HEK293 (cell line): ENCODE data around the gene TDP1.

ENCODE experiments used
- GLI4 ChIP-seq: fragments of 450-650 bp; formaldehyde crosslinking; IDR thresholded peaks from 2 replicates; pipeline ENCODE4 v1.5.1; 2016; ENCODE audit warnings: missing biosample characterization, missing genetic modification characterization
- INSM2 ChIP-seq: fragments of 450-650 bp; formaldehyde crosslinking; IDR thresholded peaks from 2 replicates; pipeline ENCODE4 v1.5.1; 2016; ENCODE audit warnings: missing biosample characterization, missing genetic modification characterization
- KLF1 ChIP-seq: fragments of 450-650 bp; formaldehyde crosslinking; IDR thresholded peaks from 2 replicates; pipeline ENCODE4 v1.5.1; 2016; ENCODE audit warnings: missing biosample characterization, missing genetic modification characterization
- KLF8 ChIP-seq: fragments of 450-650 bp; formaldehyde crosslinking; IDR thresholded peaks from 2 replicates; pipeline ENCODE4 v1.5.1; 2016; ENCODE audit warnings: missing biosample characterization, missing genetic modification characterization
- KLF9 ChIP-seq: fragments of 450-650 bp; formaldehyde crosslinking; IDR thresholded peaks from 2 replicates; pipeline ENCODE4 v1.5.1; 2016; ENCODE audit warnings: missing biosample characterization, missing genetic modification characterization, low read depth
- SP2 ChIP-seq: fragments of 450-650 bp; formaldehyde crosslinking; IDR thresholded peaks from 2 replicates; pipeline ENCODE4 v1.5.1; 2016; ENCODE audit warnings: missing biosample characterization, missing genetic modification characterization
- SP7 ChIP-seq: fragments of 450-650 bp; formaldehyde crosslinking; IDR thresholded peaks from 2 replicates; pipeline ENCODE4 v1.5.1; 2016; ENCODE audit warnings: missing biosample characterization, missing genetic modification characterization
- TSHZ1 ChIP-seq: fragments of 450-650 bp; formaldehyde crosslinking; IDR thresholded peaks from 2 replicates; pipeline ENCODE4 v1.5.1; 2016; ENCODE audit warnings: missing biosample characterization, missing genetic modification characterization, borderline replicate concordance
- ZBTB48 ChIP-seq: fragments of 450-650 bp; formaldehyde crosslinking; IDR thresholded peaks from 2 replicates; pipeline ENCODE4 v1.5.1; 2016; ENCODE audit warnings: missing biosample characterization, missing genetic modification characterization
- ZBTB6 ChIP-seq: fragments of 450-650 bp; formaldehyde crosslinking; IDR thresholded peaks from 2 replicates; pipeline ENCODE4 v1.5.1; 2017; ENCODE audit warnings: missing biosample characterization, missing genetic modification characterization
- ZBTB8A ChIP-seq: fragments of 450-650 bp; formaldehyde crosslinking; IDR thresholded peaks from 2 replicates; pipeline ENCODE4 v1.5.1; 2016; ENCODE audit warnings: missing biosample characterization, missing genetic modification characterization
- ZFHX2 ChIP-seq: fragments of 450-650 bp; formaldehyde crosslinking; conservative IDR thresholded peaks from 2 replicates; pipeline ENCODE4 v1.5.1; 2016; ENCODE audit warnings: missing biosample characterization, missing genetic modification characterization
- ZIC2 ChIP-seq: fragments of 450-650 bp; formaldehyde crosslinking; IDR thresholded peaks from 2 replicates; pipeline ENCODE4 v1.5.1; 2016; ENCODE audit warnings: missing biosample characterization, missing genetic modification characterization
- ZNF121 ChIP-seq: fragments of 450-650 bp; formaldehyde crosslinking; IDR thresholded peaks from 2 replicates; pipeline ENCODE4 v1.5.1; 2016; ENCODE audit warnings: missing biosample characterization, missing genetic modification characterization
- ZNF19 ChIP-seq: fragments of 450-650 bp; formaldehyde crosslinking; IDR thresholded peaks from 2 replicates; pipeline ENCODE4; 2016; ENCODE audit warnings: missing biosample characterization, missing genetic modification characterization, low read depth
- ZNF266 ChIP-seq: fragments of 450-650 bp; formaldehyde crosslinking; IDR thresholded peaks from 2 replicates; pipeline ENCODE4 v1.5.1; 2016; ENCODE audit warnings: missing biosample characterization, missing genetic modification characterization, low read depth
- ZNF335 ChIP-seq: fragments of 450-650 bp; formaldehyde crosslinking; conservative IDR thresholded peaks from 2 replicates; pipeline ENCODE4 v1.5.1; 2016; ENCODE audit warnings: missing biosample characterization, missing genetic modification characterization
- ZNF341 ChIP-seq: fragments of 450-650 bp; formaldehyde crosslinking; IDR thresholded peaks from 2 replicates; pipeline ENCODE4; 2016; ENCODE audit warnings: low read depth, missing biosample characterization, missing genetic modification characterization
- ZNF350 ChIP-seq: fragments of 450-650 bp; formaldehyde crosslinking; IDR thresholded peaks from 2 replicates; pipeline ENCODE4 v1.5.0; 2017; ENCODE audit warnings: missing biosample characterization, mild to moderate bottlenecking, missing genetic modification characterization
- ZNF366 ChIP-seq: fragments of 450-650 bp; formaldehyde crosslinking; conservative IDR thresholded peaks from 2 replicates; pipeline ENCODE4 v1.5.1; 2016; ENCODE audit warnings: missing biosample characterization, missing genetic modification characterization
- ZNF391 ChIP-seq: fragments of 450-650 bp; formaldehyde crosslinking; IDR thresholded peaks from 2 replicates; pipeline ENCODE4 v1.5.1; 2016; ENCODE audit warnings: low read depth, missing biosample characterization, missing genetic modification characterization, borderline replicate concordance
- ZNF423 ChIP-seq: fragments of 450-650 bp; formaldehyde crosslinking; IDR thresholded peaks from 2 replicates; pipeline ENCODE4 v1.5.1; 2016; ENCODE audit warnings: missing biosample characterization, missing genetic modification characterization
- ZNF501 ChIP-seq: fragments of 450-650 bp; formaldehyde crosslinking; IDR thresholded peaks from 2 replicates; pipeline ENCODE4 v1.5.1; 2016; ENCODE audit warnings: missing biosample characterization, missing genetic modification characterization
- ZNF600 ChIP-seq: fragments of 450-650 bp; formaldehyde crosslinking; IDR thresholded peaks from 2 replicates; pipeline ENCODE4 v1.5.1; 2016; ENCODE audit warnings: missing biosample characterization, missing genetic modification characterization
- ZNF660 ChIP-seq: fragments of 450-650 bp; IDR thresholded peaks from 2 replicates; pipeline ENCODE4 v1.5.1; 2018; ENCODE audit warnings: missing biosample characterization, mild to moderate bottlenecking, missing genetic modification characterization
- ZNF692 ChIP-seq: fragments of 450-650 bp; formaldehyde crosslinking; IDR thresholded peaks from 2 replicates; pipeline ENCODE4 v1.5.1; 2016; ENCODE audit warnings: missing biosample characterization, missing genetic modification characterization
- TF ChIP-seq, protein P1 (sequence below): sonication (generic); formaldehyde crosslinking; IDR thresholded peaks from 2 replicates; pipeline ENCODE4 v1.8.1; 2022; ENCODE audit warnings: mild to moderate bottlenecking, moderate library complexity, missing genetic modification reagents
- TF ChIP-seq, protein P2 (sequence below): fragments of 450-650 bp; formaldehyde crosslinking; IDR thresholded peaks from 2 replicates; pipeline ENCODE4 v1.5.1; 2016; ENCODE audit warnings: missing biosample characterization, missing genetic modification characterization

Gene TDP1

GRCh38 chr14:89955745-89956660 is at the start of gene TDP1 (continued):
- no peak for TF ChIP-seq TSHZ1
- TF ChIP-seq ZNF350 (tag by site-specific recombination), result no peak
- peak; percentile 66 for TF ChIP-seq KLF9 (tag by site-specific recombination)
- TF ChIP-seq ZIC2 (tag by site-specific recombination), result no peak
- TF ChIP-seq ZNF692 (tag by site-specific recombination), result peak; percentile 83
- peak; percentile 94 for TF ChIP-seq ZBTB8A (tag by site-specific recombination)
- TF ChIP-seq ZNF366, result peak; percentile 46; the same call in 1 of the 2 replicates
- peak; percentile 55; the same call in 1 of the 2 replicates for TF ChIP-seq ZNF501 (tag by site-specific recombination)
- no peak for TF ChIP-seq ZNF266 (tag by site-specific recombination)
- TF ChIP-seq ZFHX2, result peak; percentile 78
- TF ChIP-seq, protein P1, sequence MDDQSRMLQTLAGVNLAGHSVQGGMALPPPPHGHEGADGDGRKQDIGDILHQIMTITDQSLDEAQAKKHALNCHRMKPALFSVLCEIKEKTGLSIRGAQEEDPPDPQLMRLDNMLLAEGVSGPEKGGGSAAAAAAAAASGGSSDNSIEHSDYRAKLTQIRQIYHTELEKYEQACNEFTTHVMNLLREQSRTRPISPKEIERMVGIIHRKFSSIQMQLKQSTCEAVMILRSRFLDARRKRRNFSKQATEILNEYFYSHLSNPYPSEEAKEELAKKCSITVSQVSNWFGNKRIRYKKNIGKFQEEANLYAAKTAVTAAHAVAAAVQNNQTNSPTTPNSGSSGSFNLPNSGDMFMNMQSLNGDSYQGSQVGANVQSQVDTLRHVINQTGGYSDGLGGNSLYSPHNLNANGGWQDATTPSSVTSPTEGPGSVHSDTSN (CRISPR knock-in tag), result peak; percentile 79
- TF ChIP-seq INSM2 (tag by site-specific recombination), result 0 out of 2 replicates have a peak, but pooled peaks have one; percentile 10
- peak; percentile 92 for TF ChIP-seq ZNF335
- TF ChIP-seq ZNF660 (tag by site-specific recombination), result peak; percentile 76; the same call in 1 of the 2 replicates
- TF ChIP-seq KLF1 (tag by site-specific recombination), result peak; percentile 37; the same call in 1 of the 2 replicates
- peak; percentile 32; the same call in 1 of the 2 replicates for TF ChIP-seq ZBTB6 (tag by site-specific recombination)
- peak; percentile 40; the same call in 1 of the 2 replicates for TF ChIP-seq ZNF391 (tag by site-specific recombination)
- peak; percentile 75 for TF ChIP-seq KLF8 (tag by site-specific recombination)
- TF ChIP-seq SP7 (tag by site-specific recombination), result peak; percentile 45
- peak; percentile 91 for TF ChIP-seq SP2
- no peak for TF ChIP-seq ZNF423 (tag by site-specific recombination)
- 0 out of 2 replicates have a peak, but pooled peaks have one; percentile 18 for TF ChIP-seq ZNF121 (tag by site-specific recombination)
- TF ChIP-seq ZNF19, result no peak
- TF ChIP-seq GLI4 (tag by site-specific recombination), result no peak
- no peak for TF ChIP-seq ZNF341
- TF ChIP-seq ZBTB48, result peak; percentile 96
- TF ChIP-seq, protein P2, sequence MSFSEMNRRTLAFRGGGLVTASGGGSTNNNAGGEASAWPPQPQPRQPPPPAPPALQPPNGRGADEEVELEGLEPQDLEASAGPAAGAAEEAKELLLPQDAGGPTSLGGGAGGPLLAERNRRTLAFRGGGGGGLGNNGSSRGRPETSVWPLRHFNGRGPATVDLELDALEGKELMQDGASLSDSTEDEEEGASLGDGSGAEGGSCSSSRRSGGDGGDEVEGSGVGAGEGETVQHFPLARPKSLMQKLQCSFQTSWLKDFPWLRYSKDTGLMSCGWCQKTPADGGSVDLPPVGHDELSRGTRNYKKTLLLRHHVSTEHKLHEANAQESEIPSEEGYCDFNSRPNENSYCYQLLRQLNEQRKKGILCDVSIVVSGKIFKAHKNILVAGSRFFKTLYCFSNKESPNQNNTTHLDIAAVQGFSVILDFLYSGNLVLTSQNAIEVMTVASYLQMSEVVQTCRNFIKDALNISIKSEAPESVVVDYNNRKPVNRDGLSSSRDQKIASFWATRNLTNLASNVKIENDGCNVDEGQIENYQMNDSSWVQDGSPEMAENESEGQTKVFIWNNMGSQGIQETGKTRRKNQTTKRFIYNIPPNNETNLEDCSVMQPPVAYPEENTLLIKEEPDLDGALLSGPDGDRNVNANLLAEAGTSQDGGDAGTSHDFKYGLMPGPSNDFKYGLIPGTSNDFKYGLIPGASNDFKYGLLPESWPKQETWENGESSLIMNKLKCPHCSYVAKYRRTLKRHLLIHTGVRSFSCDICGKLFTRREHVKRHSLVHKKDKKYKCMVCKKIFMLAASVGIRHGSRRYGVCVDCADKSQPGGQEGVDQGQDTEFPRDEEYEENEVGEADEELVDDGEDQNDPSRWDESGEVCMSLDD (tag by site-specific recombination), result no peak
- peak; percentile 45; the same call in 1 of the 2 replicates for TF ChIP-seq ZNF600 (tag by site-specific recombination)
